ENCODE results near the gene RINL. TPM values are rescaled to one million over a fixed set of nuclear protein-coding genes. Genes with fewer than 3 reads are reported as not detected.
"Not testable (repeated sequence)": the region's sequence is repeated elsewhere in the genome, so short reads cannot be mapped to it uniquely, and the experiment has no call there.

Gene RINL
- total and polyA plus RNA-seq, 2 donors from 2014 or later: 9.5 to 13.0 TPM

- TF ChIP-seq, protein P1, sequence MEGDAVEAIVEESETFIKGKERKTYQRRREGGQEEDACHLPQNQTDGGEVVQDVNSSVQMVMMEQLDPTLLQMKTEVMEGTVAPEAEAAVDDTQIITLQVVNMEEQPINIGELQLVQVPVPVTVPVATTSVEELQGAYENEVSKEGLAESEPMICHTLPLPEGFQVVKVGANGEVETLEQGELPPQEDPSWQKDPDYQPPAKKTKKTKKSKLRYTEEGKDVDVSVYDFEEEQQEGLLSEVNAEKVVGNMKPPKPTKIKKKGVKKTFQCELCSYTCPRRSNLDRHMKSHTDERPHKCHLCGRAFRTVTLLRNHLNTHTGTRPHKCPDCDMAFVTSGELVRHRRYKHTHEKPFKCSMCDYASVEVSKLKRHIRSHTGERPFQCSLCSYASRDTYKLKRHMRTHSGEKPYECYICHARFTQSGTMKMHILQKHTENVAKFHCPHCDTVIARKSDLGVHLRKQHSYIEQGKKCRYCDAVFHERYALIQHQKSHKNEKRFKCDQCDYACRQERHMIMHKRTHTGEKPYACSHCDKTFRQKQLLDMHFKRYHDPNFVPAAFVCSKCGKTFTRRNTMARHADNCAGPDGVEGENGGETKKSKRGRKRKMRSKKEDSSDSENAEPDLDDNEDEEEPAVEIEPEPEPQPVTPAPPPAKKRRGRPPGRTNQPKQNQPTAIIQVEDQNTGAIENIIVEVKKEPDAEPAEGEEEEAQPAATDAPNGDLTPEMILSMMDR (IDR thresholded peaks at IDR 0.05; ENCODE audit: borderline replicate concordance, extremely low read depth, insufficient read depth): no peak
- FAIRE-seq (no peak), DNase-seq (no peak)
- Histone ChIP-seq H3K27me3 (ENCODE audit: control insufficient read depth, insufficient read depth, low read length) (no peaks in the 10 kb centered on the region), H3K9me3 (ENCODE audit: control insufficient read depth in 2 of 3, insufficient read depth in 1 of 3, low read length in 3 of 3) (no peaks in the 10 kb centered on the region), H3K9ac (ENCODE audit: low read length in 3 of 3) (no peak overlapping the region), H3K4me1 (ENCODE audit: control insufficient read depth in 2 of 3, insufficient read depth in 2 of 3, low read depth in 1 of 3, low read length in 3 of 3) (peaks cover 0 to 4% (median 0%) of the 10 kb centered on the region in 3 donors), H3K27ac (ENCODE audit: low read depth in 2 of 2, low read length in 2 of 2) (peak overlapping the region; percentile 22 to 72), H3K36me3 (ENCODE audit: control insufficient read depth in 2 of 3, insufficient read depth in 3 of 3, low read length in 3 of 3) (peaks cover 0 to 5% (median 2%) of the 10 kb centered on the region in 3 donors), H3K4me3 (ENCODE audit: low read length in 3 of 3) (no peak overlapping the region)
- intact Hi-C loops (cut with DNase I): no loop called here
These were observed 712 bp upstream of the RINL start for GRCh38 chr19:38878575-38879399.

GRCh38 chr19:38875656-38876395 lies 2.2 kb downstream of the RINL start:
- intact Hi-C loops (cut with DNase I): no loop called here
- TF ChIP-seq, protein P1 (IDR thresholded peaks at IDR 0.05; ENCODE audit: borderline replicate concordance, extremely low read depth, insufficient read depth): no peak
- DNase-seq: peak in 3 of 5 donors; percentile 46 to 65 (median 62)
- no peak for FAIRE-seq
- Histone ChIP-seq H3K9ac (ENCODE audit: low read length in 3 of 3) (no peak overlapping the region), H3K27me3 (ENCODE audit: control insufficient read depth, insufficient read depth, low read length) (no peaks in the 10 kb centered on the region), H3K27ac (ENCODE audit: low read depth in 2 of 2, low read length in 2 of 2) (no peak overlapping the region), H3K9me3 (ENCODE audit: control insufficient read depth in 2 of 3, insufficient read depth in 1 of 3, low read length in 3 of 3) (no peaks in the 10 kb centered on the region), H3K4me1 (ENCODE audit: control insufficient read depth in 2 of 3, insufficient read depth in 2 of 3, low read depth in 1 of 3, low read length in 3 of 3) (peaks cover 0 to 4% (median 0%) of the 10 kb centered on the region in 3 donors), H3K36me3 (ENCODE audit: control insufficient read depth in 2 of 3, insufficient read depth in 3 of 3, low read length in 3 of 3) (no peaks in the 10 kb centered on the region), H3K4me3 (ENCODE audit: low read length in 3 of 3) (no peak overlapping the region)

- DNase-seq; intact Hi-C loops (cut with DNase I); H3K27me3 ChIP-seq (ENCODE audit: control insufficient read depth, insufficient read depth, low read length); H3K9me3 ChIP-seq (ENCODE audit: control insufficient read depth in 2 of 3, insufficient read depth in 1 of 3, low read length in 3 of 3); H3K36me3 ChIP-seq (ENCODE audit: control insufficient read depth in 2 of 3, insufficient read depth in 3 of 3, low read length in 3 of 3); H3K4me3 ChIP-seq (ENCODE audit: low read length in 3 of 3); H3K27ac ChIP-seq (ENCODE audit: low read depth in 2 of 2, low read length in 2 of 2); H3K9ac ChIP-seq (ENCODE audit: low read length in 3 of 3); FAIRE-seq: not testable (repeated sequence)
- H3K4me1 ChIP-seq (ENCODE audit: control insufficient read depth in 2 of 3, insufficient read depth in 2 of 3, low read depth in 1 of 3, low read length in 3 of 3): peaks cover 0 to 18% (median 5%) of the 10 kb centered on the region in 3 donors
These were observed 4.7 kb downstream of the RINL start for GRCh38 chr19:38873400-38873799.

GRCh38 chr19:38870612-38871011 lies 7.5 kb downstream of the RINL start:
- Histone ChIP-seq H3K9ac (ENCODE audit: low read length in 3 of 3) (no peak overlapping the region), H3K9me3 (ENCODE audit: control insufficient read depth in 2 of 3, insufficient read depth in 1 of 3, low read length in 3 of 3) (no peaks in the 10 kb centered on the region), H3K4me3 (ENCODE audit: low read length in 3 of 3) (no peak overlapping the region), H3K36me3 (ENCODE audit: control insufficient read depth in 2 of 3, insufficient read depth in 3 of 3, low read length in 3 of 3) (no peaks in the 10 kb centered on the region), H3K27ac (ENCODE audit: low read depth in 2 of 2, low read length in 2 of 2) (no peak overlapping the region), H3K4me1 (ENCODE audit: control insufficient read depth in 2 of 3, insufficient read depth in 2 of 3, low read depth in 1 of 3, low read length in 3 of 3) (peaks cover 0 to 14% (median 5%) of the 10 kb centered on the region in 3 donors), H3K27me3 (ENCODE audit: control insufficient read depth, insufficient read depth, low read length) (no peaks in the 10 kb centered on the region)
- no peak for DNase-seq
- intact Hi-C loops (cut with DNase I): no loop called here
- TF ChIP-seq, protein P1 (IDR thresholded peaks at IDR 0.05; ENCODE audit: borderline replicate concordance, extremely low read depth, insufficient read depth): no peak
- no peak for FAIRE-seq

All from kidney (tissue), 14 donors.